ENCODE results near the gene ZBTB5. TPM values are rescaled to one million over a fixed set of nuclear protein-coding genes. Genes with fewer than 3 reads are reported as not detected.

The ZBTB5 gene
- total and polyA plus RNA-seq, 9 of the 15 experiments (the other 6 are each of a cell fraction or from before 2014, with no cell fraction given) = 2.3 to 43.2 (median 15.5) TPM

DNA sequence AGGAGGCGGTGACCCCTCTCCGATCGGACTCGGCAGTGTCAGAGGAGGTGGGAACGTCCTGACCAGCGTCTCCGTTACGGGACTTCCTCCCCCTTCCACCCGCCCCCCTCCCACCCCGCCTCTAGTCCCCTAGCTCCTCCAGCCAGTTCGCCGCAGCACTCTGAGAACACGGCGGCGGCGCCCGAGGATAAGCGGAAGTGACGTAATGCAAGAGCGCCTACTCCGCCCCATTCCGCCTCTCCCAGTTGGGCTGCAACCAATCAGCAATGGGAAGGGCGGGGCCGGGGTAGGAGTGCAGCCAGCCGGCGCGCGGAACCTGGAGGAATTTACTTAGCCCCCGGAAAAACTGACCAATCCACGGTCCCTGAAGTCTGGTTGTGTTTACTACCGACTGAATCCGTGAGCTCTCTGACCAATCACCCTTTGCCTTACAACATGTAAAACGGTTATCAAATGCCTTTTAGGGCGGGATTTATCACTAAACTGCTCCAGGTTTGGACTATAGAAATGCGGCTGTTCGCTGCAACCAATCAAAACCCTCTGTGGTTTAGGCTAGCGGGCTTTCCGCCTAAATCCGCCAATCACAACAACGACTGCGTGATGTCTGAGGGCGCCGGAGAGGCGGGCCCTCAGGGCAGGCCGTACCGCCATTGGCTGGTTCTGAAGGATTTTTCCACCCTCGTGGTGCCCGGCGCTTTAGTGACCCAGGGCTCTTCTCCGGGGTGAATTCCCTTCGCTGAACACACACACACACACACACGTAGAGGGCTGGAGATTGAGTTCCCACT, at the start of gene ZBTB5 (continued):
- TF ChIP-seq ZNF395 (CRISPR knock-in tag; IDR thresholded peaks at IDR 0.05) = peak; percentile 84; the same call in 1 of the 2 replicates
- TF ChIP-seq NELFE (IDR thresholded peaks at IDR 0.05; ENCODE audit: insufficient read depth, insufficient read length) = no peak
- TF ChIP-seq NFXL1 (CRISPR knock-in tag; IDR thresholded peaks at IDR 0.05) = no peak
- peak; percentile 52; the same call in 1 of the 2 replicates for TF ChIP-seq RFX5 (IDR thresholded peaks at IDR 0.05; ENCODE audit: low read depth, low read length)
- TF ChIP-seq ZBTB43 (CRISPR knock-in tag; IDR thresholded peaks at IDR 0.05) = no peak
- no peak for TF ChIP-seq PCBP1 (IDR thresholded peaks at IDR 0.05; ENCODE audit: low read depth, low read length, poor library complexity, severe bottlenecking)
- TF ChIP-seq, protein P1, sequence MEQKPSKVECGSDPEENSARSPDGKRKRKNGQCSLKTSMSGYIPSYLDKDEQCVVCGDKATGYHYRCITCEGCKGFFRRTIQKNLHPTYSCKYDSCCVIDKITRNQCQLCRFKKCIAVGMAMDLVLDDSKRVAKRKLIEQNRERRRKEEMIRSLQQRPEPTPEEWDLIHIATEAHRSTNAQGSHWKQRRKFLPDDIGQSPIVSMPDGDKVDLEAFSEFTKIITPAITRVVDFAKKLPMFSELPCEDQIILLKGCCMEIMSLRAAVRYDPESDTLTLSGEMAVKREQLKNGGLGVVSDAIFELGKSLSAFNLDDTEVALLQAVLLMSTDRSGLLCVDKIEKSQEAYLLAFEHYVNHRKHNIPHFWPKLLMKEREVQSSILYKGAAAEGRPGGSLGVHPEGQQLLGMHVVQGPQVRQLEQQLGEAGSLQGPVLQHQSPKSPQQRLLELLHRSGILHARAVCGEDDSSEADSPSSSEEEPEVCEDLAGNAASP (IDR thresholded peaks at IDR 0.05) = no peak
- TF ChIP-seq FOSL1 (tag; conservative IDR thresholded peaks at IDR 0.05) = 0 out of 2 replicates have a peak, but pooled peaks have one; percentile 7
- no peak for TF ChIP-seq IRF1 (CRISPR knock-in tag; IDR thresholded peaks at IDR 0.05; ENCODE audit: borderline replicate concordance)
- TF ChIP-seq TCF7 (IDR thresholded peaks at IDR 0.05; ENCODE audit: borderline replicate concordance) = no peak
- peak; percentile 25; the same call in 1 of the 2 replicates for TF ChIP-seq ZKSCAN1 (IDR thresholded peaks at IDR 0.05; ENCODE audit: low read depth, low read length)
- TF ChIP-seq, protein P2, sequence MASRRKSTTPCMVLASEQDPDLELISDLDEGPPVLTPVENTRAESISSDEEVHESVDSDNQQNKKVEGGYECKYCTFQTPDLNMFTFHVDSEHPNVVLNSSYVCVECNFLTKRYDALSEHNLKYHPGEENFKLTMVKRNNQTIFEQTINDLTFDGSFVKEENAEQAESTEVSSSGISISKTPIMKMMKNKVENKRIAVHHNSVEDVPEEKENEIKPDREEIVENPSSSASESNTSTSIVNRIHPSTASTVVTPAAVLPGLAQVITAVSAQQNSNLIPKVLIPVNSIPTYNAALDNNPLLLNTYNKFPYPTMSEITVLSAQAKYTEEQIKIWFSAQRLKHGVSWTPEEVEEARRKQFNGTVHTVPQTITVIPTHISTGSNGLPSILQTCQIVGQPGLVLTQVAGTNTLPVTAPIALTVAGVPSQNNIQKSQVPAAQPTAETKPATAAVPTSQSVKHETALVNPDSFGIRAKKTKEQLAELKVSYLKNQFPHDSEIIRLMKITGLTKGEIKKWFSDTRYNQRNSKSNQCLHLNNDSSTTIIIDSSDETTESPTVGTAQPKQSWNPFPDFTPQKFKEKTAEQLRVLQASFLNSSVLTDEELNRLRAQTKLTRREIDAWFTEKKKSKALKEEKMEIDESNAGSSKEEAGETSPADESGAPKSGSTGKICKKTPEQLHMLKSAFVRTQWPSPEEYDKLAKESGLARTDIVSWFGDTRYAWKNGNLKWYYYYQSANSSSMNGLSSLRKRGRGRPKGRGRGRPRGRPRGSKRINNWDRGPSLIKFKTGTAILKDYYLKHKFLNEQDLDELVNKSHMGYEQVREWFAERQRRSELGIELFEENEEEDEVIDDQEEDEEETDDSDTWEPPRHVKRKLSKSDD (conservative IDR thresholded peaks at IDR 0.05; ENCODE audit: low read length) = no peak
- no peak for TF ChIP-seq HEY1 (CRISPR knock-in tag; IDR thresholded peaks at IDR 0.05; ENCODE audit: borderline replicate concordance)
- no peak for TF ChIP-seq KLF13 (tag; IDR thresholded peaks at IDR 0.05; ENCODE audit: borderline replicate concordance, low read depth)
- no peak for TF ChIP-seq ERF (CRISPR knock-in tag; IDR thresholded peaks at IDR 0.05)
- no peak for TF ChIP-seq HDAC8 (tag; IDR thresholded peaks at IDR 0.05)
- peak; percentile 82 for TF ChIP-seq JUN (IDR thresholded peaks at IDR 0.05; ENCODE audit: borderline replicate concordance, low read depth, low read length)
- TF ChIP-seq JUN (CRISPR knock-in tag; IDR thresholded peaks at IDR 0.05; ENCODE audit: borderline replicate concordance) = 0 out of 2 replicates have a peak, but pooled peaks have one; percentile 5
- no peak; the same call in 1 of the 2 replicates for TF ChIP-seq ZNF239 (CRISPR knock-in tag; IDR thresholded peaks at IDR 0.05)

All from K562 (cell line).